ENCODE data around the gene ZFPM1. TPM values are rescaled to one million over a fixed set of nuclear protein-coding genes. Genes with fewer than 3 reads are reported as not detected.

The ZFPM1 gene
- total RNA-seq, 1 donor from 2014 or later, result 5.6 TPM

DNA sequence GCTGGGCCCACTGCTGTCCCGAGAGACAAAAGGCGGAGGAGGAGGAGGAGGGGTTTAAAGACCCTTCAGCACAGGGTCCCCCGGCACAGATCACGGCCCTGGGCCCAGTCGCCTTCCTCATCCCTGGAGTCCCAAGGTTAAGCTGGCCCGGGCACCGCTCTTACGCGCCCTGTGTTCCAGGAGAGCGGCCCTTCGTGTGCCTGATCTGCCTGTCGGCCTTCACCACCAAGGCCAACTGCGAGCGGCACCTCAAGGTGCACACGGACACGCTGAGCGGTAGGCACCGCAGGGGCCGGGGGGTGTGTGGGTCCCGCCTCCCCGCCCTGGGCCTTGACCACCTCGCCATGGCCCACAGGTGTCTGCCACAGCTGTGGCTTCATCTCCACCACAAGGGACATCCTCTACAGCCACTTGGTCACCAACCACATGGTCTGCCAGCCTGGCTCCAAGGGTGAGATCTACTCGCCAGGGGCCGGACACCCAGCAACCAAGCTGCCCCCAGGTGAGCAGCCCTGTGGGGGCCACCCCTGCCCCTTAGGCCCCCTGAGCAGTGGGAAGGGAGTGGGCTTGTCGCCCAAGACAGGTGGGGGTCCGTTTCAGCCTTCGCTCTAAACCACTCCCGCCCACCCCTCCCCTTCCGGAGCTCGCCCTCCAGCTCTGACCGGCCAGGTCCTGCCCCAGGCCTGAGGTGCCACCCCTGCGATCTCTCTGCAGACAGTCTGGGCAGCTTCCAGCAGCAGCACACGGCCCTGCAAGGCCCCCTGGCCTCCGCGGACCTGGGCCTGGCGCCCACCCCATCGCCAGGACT is 79.6 kb downstream of the ZFPM1 start:
- TF ChIP-seq, protein P1, sequence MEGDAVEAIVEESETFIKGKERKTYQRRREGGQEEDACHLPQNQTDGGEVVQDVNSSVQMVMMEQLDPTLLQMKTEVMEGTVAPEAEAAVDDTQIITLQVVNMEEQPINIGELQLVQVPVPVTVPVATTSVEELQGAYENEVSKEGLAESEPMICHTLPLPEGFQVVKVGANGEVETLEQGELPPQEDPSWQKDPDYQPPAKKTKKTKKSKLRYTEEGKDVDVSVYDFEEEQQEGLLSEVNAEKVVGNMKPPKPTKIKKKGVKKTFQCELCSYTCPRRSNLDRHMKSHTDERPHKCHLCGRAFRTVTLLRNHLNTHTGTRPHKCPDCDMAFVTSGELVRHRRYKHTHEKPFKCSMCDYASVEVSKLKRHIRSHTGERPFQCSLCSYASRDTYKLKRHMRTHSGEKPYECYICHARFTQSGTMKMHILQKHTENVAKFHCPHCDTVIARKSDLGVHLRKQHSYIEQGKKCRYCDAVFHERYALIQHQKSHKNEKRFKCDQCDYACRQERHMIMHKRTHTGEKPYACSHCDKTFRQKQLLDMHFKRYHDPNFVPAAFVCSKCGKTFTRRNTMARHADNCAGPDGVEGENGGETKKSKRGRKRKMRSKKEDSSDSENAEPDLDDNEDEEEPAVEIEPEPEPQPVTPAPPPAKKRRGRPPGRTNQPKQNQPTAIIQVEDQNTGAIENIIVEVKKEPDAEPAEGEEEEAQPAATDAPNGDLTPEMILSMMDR (IDR thresholded peaks at IDR 0.05), result no peak
- Histone ChIP-seq H3K27me3 (ENCODE audit: low read depth) (no peaks in the 10 kb centered on the region), H3K9me3 (no peaks in the 10 kb centered on the region), H3K36me3 (no peaks in the 10 kb centered on the region), H3K4me3 (peak overlapping the region; percentile 72), H3K27ac (no peak overlapping the region), H3K4me1 (peaks cover 15% of the 10 kb centered on the region)
- intact Hi-C loops (cut with DNase I), result no loop called here
- peak; percentile 46 for DNase-seq
- peak in 1 of 2 donors; percentile 2 for ATAC-seq

DNA sequence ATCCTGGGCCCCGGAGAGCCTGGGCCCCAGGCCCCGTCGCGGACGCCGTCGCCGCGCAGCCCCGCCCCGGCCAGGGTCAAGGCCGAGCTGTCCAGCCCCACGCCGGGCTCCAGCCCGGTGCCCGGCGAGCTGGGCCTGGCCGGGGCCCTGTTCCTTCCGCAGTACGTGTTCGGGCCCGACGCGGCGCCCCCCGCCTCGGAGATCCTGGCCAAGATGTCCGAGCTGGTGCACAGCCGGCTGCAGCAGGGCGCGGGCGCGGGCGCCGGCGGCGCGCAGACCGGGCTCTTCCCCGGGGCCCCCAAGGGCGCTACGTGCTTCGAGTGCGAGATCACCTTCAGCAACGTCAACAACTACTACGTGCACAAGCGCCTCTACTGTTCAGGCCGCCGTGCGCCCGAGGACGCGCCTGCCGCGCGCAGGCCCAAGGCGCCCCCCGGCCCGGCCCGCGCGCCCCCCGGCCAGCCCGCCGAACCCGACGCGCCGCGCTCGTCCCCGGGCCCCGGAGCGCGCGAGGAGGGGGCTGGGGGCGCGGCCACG is 80.4 kb downstream of the ZFPM1 start:
- Histone ChIP-seq H3K27me3 (ENCODE audit: low read depth) (peaks cover 4% of the 10 kb centered on the region), H3K36me3 (no peaks in the 10 kb centered on the region), H3K4me1 (peaks cover 14% of the 10 kb centered on the region), H3K27ac (no peak overlapping the region), H3K4me3 (peak overlapping the region; percentile 72), H3K9me3 (no peaks in the 10 kb centered on the region)
- TF ChIP-seq, protein P1 (IDR thresholded peaks at IDR 0.05), result no peak
- intact Hi-C loops (cut with DNase I), result no loop called here
- DNase-seq (peak; percentile 57), ATAC-seq (peak; percentile 11 to 15)

GRCh38 chr16:88533932-88534637 is 81.0 kb downstream of the ZFPM1 start:
- peak; percentile 76 to 80 for ATAC-seq
- Histone ChIP-seq H3K27ac (peak overlapping the region; percentile 88), H3K4me1 (peaks cover 14% of the 10 kb centered on the region)

GRCh38 chr16:88534638-88535190 is 81.6 kb downstream of the ZFPM1 start:
- TF ChIP-seq, protein P1 (IDR thresholded peaks at IDR 0.05), result no peak
- intact Hi-C loops (cut with DNase I), result no loop called here
- ATAC-seq (peak in 1 of 2 donors; percentile 15), DNase-seq (peak; percentile 75)
- Histone ChIP-seq H3K27me3 (ENCODE audit: low read depth) (peaks cover 15% of the 10 kb centered on the region), H3K4me1 (peaks cover 14% of the 10 kb centered on the region), H3K36me3 (no peaks in the 10 kb centered on the region), H3K9me3 (no peaks in the 10 kb centered on the region), H3K27ac (no peak overlapping the region), H3K4me3 (peak overlapping the region; percentile 72)

More at GRCh38 chr16:88533932-88534637, 81.0 kb downstream of the ZFPM1 start:
- intact Hi-C loops (cut with DNase I), result no loop called here
- DNase-seq, result peak; percentile 85
- Histone ChIP-seq H3K4me3 (peak overlapping the region; percentile 72), H3K36me3 (no peaks in the 10 kb centered on the region), H3K9me3 (no peaks in the 10 kb centered on the region), H3K27me3 (ENCODE audit: low read depth) (peaks cover 9% of the 10 kb centered on the region)
- TF ChIP-seq, protein P1 (IDR thresholded peaks at IDR 0.05), result no peak

GRCh38 chr16:88535191-88535856 is 82.2 kb downstream of the ZFPM1 start:
- ATAC-seq (no peak), DNase-seq (peak; percentile 56)
- Histone ChIP-seq H3K27me3 (ENCODE audit: low read depth) (peaks cover 21% of the 10 kb centered on the region), H3K36me3 (no peaks in the 10 kb centered on the region), H3K9me3 (no peaks in the 10 kb centered on the region), H3K4me3 (peak overlapping the region; percentile 72), H3K27ac (no peak overlapping the region), H3K4me1 (peaks cover 14% of the 10 kb centered on the region)
- TF ChIP-seq, protein P1 (IDR thresholded peaks at IDR 0.05), result no peak
- intact Hi-C loops (cut with DNase I), result no loop called here

Data from lower lobe of right lung (tissue), 2 donors.